T follicular helper cell (primary cell): ENCODE measurements around the gene ASB6.

ENCODE experiments used
- DNase-seq: peaks from one replicate; pipeline ENCODE4 v3.0.0-alpha.2; 2020; ENCODE audit warnings: low read depth
- total RNA-seq, 2 experiments: gene quantifications; one replicate each; lab custom pipeline; 2026; lab: John Stamatoyannopoulos, UW

Gene ASB6
- total RNA-seq = 48.7 to 55.1 reads per million in 2 experiments

GRCh38 chr9:129641750-129642585 lies at the start of gene ASB6:
Gene ASB6, minus strand, starts transcription at chr9:129642151. Its CDS starts 152 bp downstream, at chr9:129641999.
- DNase-seq = peak; percentile 83

DNA sequence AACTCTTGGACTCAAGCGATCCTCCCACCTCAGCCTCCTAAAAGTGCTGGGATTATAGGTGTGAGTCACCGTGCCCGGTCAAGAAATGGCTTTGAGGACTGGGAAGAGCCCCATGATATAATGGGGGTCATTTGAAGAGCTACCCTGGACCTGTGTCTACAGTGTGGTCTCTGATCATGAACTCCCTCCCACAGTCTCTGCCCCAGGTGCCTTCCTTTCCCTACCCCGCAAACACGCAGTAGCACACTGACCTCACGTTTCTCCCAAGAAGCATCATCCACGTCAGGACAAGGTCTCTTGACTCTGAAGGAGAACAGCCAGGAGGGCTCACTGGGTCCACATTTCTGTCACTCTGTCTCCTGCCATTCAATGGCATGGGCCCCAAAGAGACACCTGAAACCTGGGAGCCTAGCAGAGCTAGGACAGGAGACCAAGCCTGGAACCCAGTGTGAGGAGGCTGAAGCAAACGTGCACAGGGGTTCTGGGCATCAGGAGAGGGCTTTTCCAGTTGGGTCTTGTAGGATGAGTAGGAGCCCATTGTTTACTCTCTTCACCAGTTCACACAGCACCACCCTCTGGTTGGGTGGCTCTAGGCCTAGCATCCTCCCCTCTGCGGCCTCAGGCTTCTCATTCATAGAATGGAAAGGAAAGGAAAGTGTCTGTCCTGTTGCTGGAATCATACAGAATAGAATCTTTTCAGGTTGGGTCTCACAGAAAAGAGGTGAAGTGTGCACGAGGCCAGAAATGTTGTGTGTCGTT lies 46.5 kb upstream of the ASB6 start:
- no peak for DNase-seq

DNA sequence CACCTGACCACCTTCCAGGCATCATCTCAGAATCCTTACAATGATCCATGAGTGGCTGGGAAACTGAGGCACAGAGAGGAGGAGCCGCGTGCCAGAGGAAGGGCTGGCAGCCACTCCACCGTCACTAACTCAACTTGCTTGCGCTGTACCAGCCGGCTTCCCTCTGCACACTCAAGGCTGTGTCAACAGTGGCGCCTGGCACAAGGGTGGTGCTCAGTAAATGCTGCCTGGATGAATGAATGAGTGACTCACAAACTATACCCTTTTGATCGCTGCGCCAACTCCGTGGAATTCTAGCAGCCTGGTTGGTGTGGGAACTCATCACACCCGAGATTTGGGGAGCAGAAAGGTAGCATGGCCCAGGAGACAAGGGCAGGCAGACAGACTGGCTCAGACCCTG lies 45.4 kb upstream of the ASB6 start:
- no peak for DNase-seq

DNA sequence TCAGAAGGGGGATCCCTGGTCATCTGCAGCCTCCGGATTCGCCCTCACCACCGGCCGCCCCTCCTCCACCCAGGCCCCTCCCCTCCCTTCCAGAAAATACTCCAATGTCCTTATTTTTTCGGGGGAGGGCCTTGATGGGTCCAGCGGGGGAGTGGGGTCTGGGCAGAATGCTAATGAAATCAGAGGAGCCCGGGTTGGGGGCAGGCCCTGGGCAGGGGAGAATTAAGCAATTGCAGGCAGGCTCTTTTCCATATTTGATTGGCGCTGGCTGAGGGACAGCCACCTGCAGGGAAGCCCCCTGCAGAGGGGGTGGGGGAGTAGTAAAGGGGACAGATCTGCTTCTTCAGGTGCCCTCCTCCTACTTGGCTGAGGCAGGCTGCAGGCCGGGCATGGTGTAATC lies 44.8 kb upstream of the ASB6 start:
- no peak for DNase-seq

DNA sequence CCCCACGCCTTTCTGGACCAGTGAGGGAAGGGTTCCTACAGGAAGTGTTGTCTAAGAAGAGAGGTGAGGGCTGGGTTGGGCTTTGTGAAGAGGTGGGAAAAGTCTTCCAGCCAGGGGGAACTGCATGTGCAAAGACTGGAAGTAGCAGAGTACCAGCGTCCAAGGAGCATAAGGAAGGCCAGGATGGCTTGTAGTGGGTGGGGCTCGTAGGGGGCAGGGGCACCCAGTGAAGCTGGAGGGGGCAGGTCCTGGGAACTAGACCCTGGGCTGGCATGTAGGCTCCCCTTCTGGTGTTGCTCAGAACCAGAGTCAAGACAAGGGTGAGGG lies 43.9 kb upstream of the ASB6 start:
- DNase-seq = no peak

- no peak for DNase-seq
These were observed 43.4 kb upstream of the ASB6 start for GRCh38 chr9:129685220-129685932.

- no peak for DNase-seq
These were observed 40.4 kb upstream of the ASB6 start for GRCh38 chr9:129682381-129682780.

DNA sequence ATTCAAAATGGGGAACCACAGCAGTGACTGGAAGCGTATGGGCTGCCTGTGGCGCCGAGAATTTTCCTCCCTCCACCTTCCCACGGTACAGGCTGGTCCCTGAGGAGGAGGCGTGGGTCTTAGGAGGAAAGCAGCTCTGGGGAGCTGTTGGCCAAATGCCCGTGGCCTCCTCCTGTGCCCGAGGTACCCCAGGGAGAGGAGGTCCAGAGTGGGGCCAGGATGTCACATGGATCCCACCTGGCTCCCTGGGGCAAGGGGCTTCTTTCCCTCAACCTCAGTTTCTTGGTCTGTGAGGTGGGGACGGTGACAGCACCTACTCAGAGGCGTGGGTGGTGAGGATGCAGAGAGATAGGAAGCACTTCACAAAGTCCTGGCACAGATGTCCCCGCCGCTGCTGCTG lies 40.0 kb upstream of the ASB6 start:
- no peak for DNase-seq

DNA sequence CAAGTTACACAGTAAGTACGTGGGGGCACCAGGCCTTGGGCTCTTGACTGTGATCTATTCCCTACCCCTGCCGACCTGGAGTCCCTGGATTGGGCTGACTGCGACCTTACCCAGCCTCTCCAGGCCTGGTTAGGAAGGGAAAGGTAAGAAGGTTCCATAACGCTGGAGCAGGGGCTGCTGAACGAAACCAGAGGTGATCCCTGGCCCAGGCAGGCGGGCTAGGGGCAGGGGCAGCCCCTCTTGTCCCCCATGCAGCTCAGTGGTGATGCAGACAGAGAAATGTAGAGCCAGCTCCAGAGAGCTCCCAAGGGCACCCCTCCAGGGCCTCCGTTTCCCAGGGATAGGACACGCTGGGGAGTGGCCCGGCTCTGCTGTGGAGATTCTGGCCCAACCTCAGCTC lies 37.6 kb upstream of the ASB6 start:
- DNase-seq = no peak

DNA sequence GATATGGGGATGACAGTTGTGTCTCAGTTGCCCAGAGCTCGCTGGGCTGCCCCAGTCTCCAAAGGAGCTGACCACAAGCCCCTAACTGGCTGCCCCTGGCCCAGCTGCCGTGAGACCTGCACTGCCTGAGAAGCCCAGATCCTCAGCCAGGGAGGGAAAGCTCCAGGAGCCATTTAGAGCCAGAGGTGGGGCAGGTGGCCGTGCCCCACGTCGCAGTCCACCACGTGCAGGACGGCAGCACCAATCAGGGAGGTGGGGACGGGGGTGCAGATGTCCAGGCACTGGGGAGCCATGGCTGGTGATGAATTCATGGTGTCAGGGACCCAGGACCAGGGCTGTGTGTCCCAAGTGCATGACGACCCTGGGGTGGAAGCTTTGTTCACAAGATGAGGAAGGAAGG lies 36.9 kb upstream of the ASB6 start:
- no peak for DNase-seq

- no peak for DNase-seq
These were observed 35.5 kb upstream of the ASB6 start for GRCh38 chr9:129677456-129677855.

DNA sequence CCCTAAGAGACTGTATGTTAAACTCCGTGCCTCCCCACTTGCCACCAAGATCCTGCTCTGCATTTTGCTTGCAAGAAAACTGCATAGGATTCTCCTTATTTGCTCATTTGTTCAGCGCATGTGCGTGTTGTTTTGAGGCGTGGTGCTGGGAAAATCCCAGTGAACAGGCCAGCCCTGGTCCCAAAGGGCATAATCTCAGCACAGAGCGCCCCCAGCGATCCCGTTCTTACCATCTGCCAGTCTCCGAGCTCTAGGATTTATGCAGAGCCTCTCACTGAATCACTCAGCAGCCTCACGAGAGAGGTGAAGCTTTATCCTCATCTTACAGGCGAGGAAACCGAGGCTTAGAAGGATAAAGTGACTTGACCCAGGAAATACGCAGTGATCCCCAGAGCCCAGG lies 35.0 kb upstream of the ASB6 start:
- no peak for DNase-seq

DNA sequence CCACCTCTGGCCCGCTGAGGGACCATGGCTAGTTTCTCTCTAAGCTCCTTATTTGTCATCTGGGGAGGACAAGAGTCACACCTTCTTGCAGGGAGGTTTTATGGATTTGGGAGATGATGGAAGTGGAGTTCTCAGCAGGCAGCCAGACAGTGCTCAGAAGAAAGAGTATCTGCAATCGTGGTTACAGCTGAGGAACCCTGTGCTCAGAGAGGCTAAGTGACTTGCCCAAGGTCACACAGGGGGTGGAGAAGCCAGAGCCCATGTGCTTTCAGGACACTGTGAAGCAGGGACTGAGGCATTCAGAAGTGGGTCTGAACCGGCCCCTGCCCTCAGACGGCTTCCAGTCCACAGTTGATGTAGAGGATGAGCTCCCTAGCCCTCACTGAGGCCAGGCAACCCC lies 34.3 kb upstream of the ASB6 start:
- no peak for DNase-seq

GRCh38 chr9:129675620-129676019 lies 33.7 kb upstream of the ASB6 start:
- DNase-seq = no peak

GRCh38 chr9:129674229-129674628 lies 32.3 kb upstream of the ASB6 start:
- DNase-seq = no peak

DNA sequence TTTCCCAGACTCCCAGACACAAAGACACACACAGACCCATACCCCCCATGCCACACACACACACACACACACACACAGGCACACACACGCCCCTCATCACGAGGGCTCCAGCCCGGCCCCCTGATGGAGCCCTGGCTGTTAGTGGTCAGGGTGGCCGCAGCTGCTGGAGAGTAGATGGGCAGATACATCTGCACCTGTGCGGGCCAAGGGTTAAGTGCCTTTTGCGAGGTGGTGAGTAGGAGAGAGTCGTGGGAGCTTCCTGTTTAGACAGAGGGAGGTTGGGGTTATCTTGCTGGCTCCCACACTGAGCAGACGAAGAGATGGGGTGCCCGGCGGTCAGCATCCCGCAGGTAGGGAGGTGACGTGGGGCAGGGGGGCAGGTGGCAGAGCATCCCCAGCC lies 31.7 kb upstream of the ASB6 start:
- no peak for DNase-seq

- no peak for DNase-seq
These were observed 30.8 kb upstream of the ASB6 start for GRCh38 chr9:129672702-129673101.

- no peak for DNase-seq
These were observed 29.6 kb upstream of the ASB6 start for GRCh38 chr9:129671519-129671918.

DNA sequence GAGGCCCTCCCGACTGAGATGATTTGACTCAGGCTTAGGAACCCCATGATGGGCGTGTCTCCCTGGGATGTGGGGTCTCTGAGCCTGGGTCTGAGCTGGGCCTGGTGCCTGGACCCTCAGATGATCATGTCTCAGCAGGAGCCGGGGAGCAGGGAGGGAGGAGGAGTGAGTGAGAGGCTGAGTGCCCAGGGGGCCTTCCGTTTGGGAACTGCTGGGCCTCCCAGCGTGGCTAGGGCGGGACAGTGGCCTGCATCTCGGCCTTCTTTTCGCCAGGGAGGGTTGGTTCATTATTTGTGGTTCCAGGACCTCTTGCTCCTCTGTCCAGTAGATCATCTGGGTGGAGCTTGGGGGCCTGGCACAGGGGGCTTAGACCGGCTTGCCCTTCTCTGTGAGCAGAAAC lies 29.1 kb upstream of the ASB6 start:
- DNase-seq = no peak

DNA sequence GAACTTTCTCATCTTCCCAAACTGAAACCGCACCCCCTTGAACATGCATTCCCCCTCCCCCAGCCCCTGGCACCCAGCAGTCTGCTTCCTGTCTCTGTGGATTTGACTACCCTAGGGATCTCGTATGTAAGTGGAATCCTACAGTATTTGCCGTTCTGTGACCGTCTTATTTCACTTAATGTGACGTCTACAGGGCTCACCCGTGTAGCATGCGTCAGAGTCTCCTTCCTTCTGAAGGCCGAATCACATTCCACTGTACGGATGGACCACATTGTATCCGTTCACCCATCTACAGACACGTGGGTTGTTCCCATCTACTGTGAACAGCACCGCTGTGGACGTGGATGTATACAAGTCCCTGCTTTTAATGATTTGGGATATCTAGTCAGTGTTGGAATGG lies 28.0 kb upstream of the ASB6 start:
- no peak for DNase-seq

- no peak for DNase-seq
These were observed 27.3 kb upstream of the ASB6 start for GRCh38 chr9:129669141-129669718.

DNA sequence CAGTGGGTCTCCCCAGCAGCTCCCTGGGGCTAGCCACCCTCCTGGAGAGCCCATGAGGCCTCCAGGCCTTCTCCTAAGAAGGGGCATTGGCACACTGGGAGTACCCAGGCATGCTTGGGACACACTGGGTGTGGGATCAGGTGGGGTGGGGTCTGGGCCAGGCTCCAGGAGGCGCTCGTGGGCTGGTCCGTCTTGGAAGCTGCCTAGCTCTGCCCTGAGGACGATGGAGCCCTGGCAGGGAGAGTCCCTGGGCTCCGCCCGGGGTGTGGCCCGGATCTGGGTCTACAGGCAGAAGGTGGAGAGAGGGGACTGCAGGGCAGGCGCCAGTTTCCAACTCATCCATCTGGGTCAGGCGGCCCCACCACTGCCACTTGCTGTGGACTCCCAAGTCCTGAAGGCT lies 25.9 kb upstream of the ASB6 start:
- no peak for DNase-seq

- DNase-seq = no peak
These were observed 25.4 kb upstream of the ASB6 start for GRCh38 chr9:129667378-129667777.
